MCF 10A (cell line): ENCODE results near the gene OPRL1. TPM values are rescaled to one million over a fixed set of nuclear protein-coding genes. Genes with fewer than 3 reads are reported as not detected.

Experiments used
- Bru-seq: library from RNA; stranded (reverse); fragments of 400-500 nt; gene quantifications from one replicate; lab custom pipeline; 2021; lab: Mats Ljungman, UMichigan
- BruChase-seq, 2 experiments: library from RNA; stranded (reverse); fragments of 400-500 nt; gene quantifications; one replicate each; lab custom pipeline; 2021; lab: Mats Ljungman, UMichigan
- BruUV-seq: library from RNA; stranded (reverse); fragments of 400-500 nt; replicated peaks from 2 replicates; lab custom pipeline; 2021; lab: Mats Ljungman, UMichigan
- CTCF ChIA-PET: fragments of 300-600 bp; sonication (Branson Sonifier 250); formaldehyde crosslinking; extraction: SDS; loops from one replicate; lab custom pipeline; 2021; ENCODE audit warnings: antibody characterized with exemption, inconsistent platforms; lab: Yijun Ruan, JAX
- POLR2A ChIA-PET: fragments of 300-600, 350-650 bp; sonication (Branson Sonifier 250); formaldehyde crosslinking; extraction: SDS; loops from one replicate; lab custom pipeline; 2020; ENCODE audit warnings: antibody characterized with exemption, inconsistent platforms; lab: Yijun Ruan, JAX
- DNase-seq: peaks from one replicate; pipeline ENCODE4 v3.0.0-alpha.2; 2018; ENCODE audit not compliant: unreplicated experiment
- H3K27ac Mint-ChIP-seq: one replicate; pipeline ENCODE4 v1.8.0; 2022; ENCODE audit warnings: mild to moderate bottlenecking, low read depth, mixed read lengths; ENCODE audit not compliant: unreplicated experiment
- H3K27me3 Mint-ChIP-seq: one replicate; pipeline ENCODE4 v1.8.0; 2022; ENCODE audit warnings: mixed read lengths; ENCODE audit not compliant: insufficient read depth, unreplicated experiment
- H3K36me3 Mint-ChIP-seq: one replicate; pipeline ENCODE4 v1.8.0; 2022; ENCODE audit warnings: mild to moderate bottlenecking, moderate library complexity, mixed read lengths; ENCODE audit not compliant: insufficient read depth, unreplicated experiment
- H3K4me1 Mint-ChIP-seq: one replicate; pipeline ENCODE4 v1.8.0; 2022; ENCODE audit warnings: mixed read lengths; ENCODE audit not compliant: insufficient read depth, unreplicated experiment
- H3K4me3 Mint-ChIP-seq: one replicate; pipeline ENCODE4 v1.8.0; 2022; ENCODE audit warnings: mild to moderate bottlenecking, moderate library complexity, mixed read lengths; ENCODE audit not compliant: unreplicated experiment
- H3K9me3 Mint-ChIP-seq: one replicate; pipeline ENCODE4 v1.8.0; 2022; ENCODE audit warnings: mixed read lengths; ENCODE audit not compliant: unreplicated experiment
- CTCF ChIP-seq: fragments of 200-600 bp; IDR thresholded peaks from one replicate; pipeline ENCODE4 v1.8.0; 2022; ENCODE audit warnings: antibody characterized with exemption, mild to moderate bottlenecking; ENCODE audit not compliant: unreplicated experiment
- intact Hi-C: fragments of 100-400 bp; cut with micrococcal nuclease; formaldehyde crosslinking; loops from 2 replicates; pipeline ENCODE4 v1.14.1; 2022
- long read RNA-seq: library from polyadenylated mRNA; stranded (forward); transcript quantifications from one replicate; pipeline ENCODE4 v2.0.0, GENCODE V29; 2022
- total RNA-seq: library from RNA; stranded (reverse); gene quantifications from 2 replicates; pipeline ENCODE4 v1.2.3, GENCODE V29; 2022

Gene OPRL1
- total RNA-seq: 0.12 and 0.15 TPM in 2 replicates
- percentile 8 among the genes with signal in this experiment for Bru-seq, nascent RNA
- percentile 18 among the genes with signal in this experiment for BruChase-seq, experiment 1, labeled RNA remaining after a 6-hour chase
- percentile 13 among the genes with signal in this experiment for BruChase-seq, experiment 2, labeled RNA remaining after a 2-hour chase
- long read RNA-seq: 0 reads

DNA sequence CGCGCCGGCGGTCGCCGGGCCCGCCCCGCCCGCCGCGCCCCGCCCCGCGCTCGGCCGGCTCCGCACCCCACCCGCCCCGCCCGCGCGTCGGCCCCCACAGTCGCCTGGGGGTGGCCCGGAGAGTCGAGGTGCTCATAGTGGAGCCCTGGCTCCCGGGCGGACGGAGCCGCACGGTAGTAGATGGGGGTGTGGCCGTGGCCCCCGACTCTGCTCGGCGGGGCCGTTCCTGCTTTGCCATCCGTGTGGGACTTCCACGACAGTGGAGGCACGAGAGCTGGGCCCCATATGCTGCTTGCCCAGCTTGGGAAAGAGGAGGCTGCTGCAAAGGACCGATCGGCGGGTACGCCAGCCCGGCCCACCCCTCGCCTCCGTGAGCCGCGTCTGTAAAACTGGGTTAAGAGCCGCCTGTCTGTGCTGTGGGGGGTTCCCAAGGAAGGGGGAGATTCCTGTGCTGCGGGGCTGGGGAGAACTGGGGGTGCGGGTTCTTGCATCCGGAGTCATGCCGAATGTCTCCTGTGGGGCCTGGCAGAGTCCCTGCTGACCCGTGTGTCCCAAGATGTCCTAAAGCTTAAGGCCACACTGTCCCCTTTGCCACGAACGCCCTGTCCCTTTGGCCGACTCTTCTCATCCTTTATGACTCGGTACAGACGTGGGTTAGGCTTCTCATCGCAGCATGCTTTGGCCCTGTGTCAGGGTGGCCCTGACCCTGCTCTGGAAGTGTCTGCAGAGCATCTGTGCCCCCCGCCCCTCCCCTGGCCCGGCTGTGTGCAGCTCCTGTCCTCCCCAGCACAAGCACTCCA lies at the start of gene OPRL1:
Gene OPRL1 (plus strand): TSS at position 70 of the 800 bp plus-strand sequence. CDS start 12,639 bp downstream, outside the sequence.
- no peaks in the 10 kb centered on the region for H3K27me3 Mint-ChIP-seq
- no peak for DNase-seq
- H3K27ac Mint-ChIP-seq: peak within 1 kb of the TSS; percentile 83
- intact Hi-C loops: no loop called here
- ChIA-PET CTCF (interaction anchor here (0.5 to 8.9 kb wide), 5 partner anchors 11 to 42 kb away, joined by 4 to 93 read pairs (median 6); no protein-coding TSS in a partner anchor), POLR2A (interaction anchor here (0.8 to 2.0 kb wide), 8 partner anchors 15 to 807 kb away, joined by 3 to 8 read pairs (median 4); partner anchors contain the start of genes ARFGAP1, SAMD10 and TCEA2)
- no peaks in the 10 kb centered on the region for H3K9me3 Mint-ChIP-seq
- peaks cover 6% of the 10 kb centered on the region for H3K36me3 Mint-ChIP-seq
- peaks cover 8% of the 10 kb centered on the region for H3K4me1 Mint-ChIP-seq
- TF ChIP-seq CTCF: no peak
- peak within 1 kb of the TSS; percentile 73 for H3K4me3 Mint-ChIP-seq
- no TSS peak for BruUV-seq

GRCh38 chr20:64030371-64031134 lies 49.3 kb upstream of the OPRL1 start:
- no TSS peak for BruUV-seq
- TF ChIP-seq CTCF: no peak
- H3K4me1 Mint-ChIP-seq: no peaks in the 10 kb centered on the region
- no peaks in the 10 kb centered on the region for H3K9me3 Mint-ChIP-seq
- POLR2A ChIA-PET: interaction anchor here (0.5 to 1.1 kb wide), 4 partner anchors 8 to 129 kb away, joined by 3 to 4 read pairs (median 3); no protein-coding TSS in a partner anchor
- CTCF ChIA-PET: interaction anchor here (1.2 kb wide), 1 partner anchor 9 kb away, joined by 10 read pairs; no protein-coding TSS in a partner anchor
- no peak overlapping the region for H3K4me3 Mint-ChIP-seq
- intact Hi-C loops: no loop called here
- H3K36me3 Mint-ChIP-seq: peaks cover 90% of the 10 kb centered on the region
- H3K27me3 Mint-ChIP-seq: no peaks in the 10 kb centered on the region
- no peak for DNase-seq
- H3K27ac Mint-ChIP-seq: no peak overlapping the region

DNA sequence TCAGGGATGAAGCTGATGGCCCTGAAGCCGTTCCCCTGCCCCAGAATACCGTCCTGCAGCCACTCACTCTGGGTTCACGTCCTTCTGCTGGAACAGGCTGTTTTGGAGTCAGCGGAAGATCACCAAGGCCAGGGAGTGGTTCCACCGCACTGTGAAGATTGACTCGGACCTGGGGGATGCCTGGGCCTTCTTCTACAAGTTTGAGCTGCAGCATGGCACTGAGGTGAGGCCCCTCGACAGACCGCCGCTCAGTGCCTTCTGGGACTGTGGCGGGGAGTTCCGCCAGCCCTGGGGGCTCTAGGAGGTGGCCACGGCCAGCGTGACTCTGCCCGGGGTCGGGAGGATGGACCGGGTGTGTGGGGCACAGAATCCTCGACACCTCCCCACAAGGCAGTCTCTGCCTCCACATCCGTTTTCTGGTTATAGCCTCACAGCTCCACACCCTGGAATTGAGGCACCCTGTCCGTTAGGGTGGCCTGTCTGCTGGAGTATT lies 48.0 kb upstream of the OPRL1 start:
- TF ChIP-seq CTCF: no peak
- Mint-ChIP-seq H3K4me1 (no peaks in the 10 kb centered on the region), H3K36me3 (peaks cover 82% of the 10 kb centered on the region), H3K27ac (no peak overlapping the region), H3K9me3 (no peaks in the 10 kb centered on the region), H3K4me3 (no peak overlapping the region), H3K27me3 (no peaks in the 10 kb centered on the region)
- ChIA-PET CTCF (interaction anchor here (1.0 kb wide), 1 partner anchor 89 kb away, joined by 4 read pairs; no protein-coding TSS in a partner anchor), POLR2A (interaction anchor here (1.1 kb wide), 1 partner anchor 9 kb away, joined by 3 read pairs; no protein-coding TSS in a partner anchor)
- no TSS peak for BruUV-seq
- no peak for DNase-seq
- intact Hi-C loops: no loop called here
